Prostate gland (tissue), 2 donors: ENCODE results near the gene PLEKHM1.

Source experiments
- POLR2A ChIP-seq: fragments of 450-650 bp; IDR thresholded peaks from one replicate; pipeline ENCODE4 v1.6.1; 2016; ENCODE audit warnings: antibody characterized with exemption, mild to moderate bottlenecking
- POLR2AphosphoS5 ChIP-seq: sonication (generic); formaldehyde crosslinking; IDR thresholded peaks from one replicate; pipeline ENCODE4 v1.6.1; 2017; ENCODE audit warnings: antibody characterized with exemption
- TF ChIP-seq, protein P1 (sequence below), 4 experiments: fragments of 200-600 bp in 2 of 4; fragments of 450-650 bp in 2 of 4; sonication (generic) in 2 of 4; IDR thresholded peaks; 1 replicate in 3 of 4; 2 replicates in 1 of 4; pipeline ENCODE4 v1.5.1; 2016 to 2019; ENCODE audit warnings: antibody characterized with exemption in 4 of 4, mild to moderate bottlenecking in 2 of 4, moderate library complexity in 2 of 4

DNA sequence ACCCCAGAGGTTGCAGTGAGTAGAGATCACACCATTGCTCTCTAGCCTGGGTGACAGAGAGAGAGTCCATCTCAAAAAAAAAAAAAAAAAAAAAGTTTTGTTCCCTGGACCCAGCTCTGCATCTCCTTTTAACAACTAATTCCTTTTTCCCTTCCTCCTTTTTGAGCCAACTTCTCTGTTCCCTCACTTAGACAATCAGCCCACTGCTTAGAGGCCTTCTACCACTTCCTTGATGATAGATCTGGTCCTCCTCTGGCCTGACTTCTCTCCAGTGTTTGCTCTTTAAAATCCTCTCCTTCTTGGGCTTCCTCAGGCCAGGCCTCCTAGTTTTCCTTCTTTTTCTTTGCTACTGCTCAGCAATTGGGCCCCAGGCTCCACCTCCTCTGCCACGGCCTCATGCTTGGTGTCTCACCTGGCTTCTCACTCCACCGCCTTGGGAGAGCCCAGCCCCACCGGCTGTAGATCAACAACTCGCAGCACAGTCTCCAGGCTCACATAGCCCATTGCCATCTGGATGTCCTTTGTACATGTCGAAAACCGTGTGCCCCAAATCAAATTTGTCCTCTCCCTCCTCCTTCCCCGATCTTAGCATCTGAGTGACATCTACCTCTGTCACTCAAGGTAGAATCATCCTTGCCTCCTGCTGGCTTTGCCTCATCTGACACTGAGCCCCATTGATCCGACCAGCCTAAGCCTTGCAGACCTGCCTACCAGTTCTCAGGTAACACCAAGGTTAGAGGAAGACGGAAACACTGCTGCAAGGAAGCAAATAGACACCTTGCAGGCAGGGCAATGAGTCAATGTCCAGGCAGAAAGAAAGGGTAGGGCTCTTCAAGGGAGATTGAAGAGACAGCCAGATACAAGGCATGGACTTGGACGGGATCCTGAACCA, 75.3 kb downstream of the PLEKHM1 start:
- TF ChIP-seq, protein P1, sequence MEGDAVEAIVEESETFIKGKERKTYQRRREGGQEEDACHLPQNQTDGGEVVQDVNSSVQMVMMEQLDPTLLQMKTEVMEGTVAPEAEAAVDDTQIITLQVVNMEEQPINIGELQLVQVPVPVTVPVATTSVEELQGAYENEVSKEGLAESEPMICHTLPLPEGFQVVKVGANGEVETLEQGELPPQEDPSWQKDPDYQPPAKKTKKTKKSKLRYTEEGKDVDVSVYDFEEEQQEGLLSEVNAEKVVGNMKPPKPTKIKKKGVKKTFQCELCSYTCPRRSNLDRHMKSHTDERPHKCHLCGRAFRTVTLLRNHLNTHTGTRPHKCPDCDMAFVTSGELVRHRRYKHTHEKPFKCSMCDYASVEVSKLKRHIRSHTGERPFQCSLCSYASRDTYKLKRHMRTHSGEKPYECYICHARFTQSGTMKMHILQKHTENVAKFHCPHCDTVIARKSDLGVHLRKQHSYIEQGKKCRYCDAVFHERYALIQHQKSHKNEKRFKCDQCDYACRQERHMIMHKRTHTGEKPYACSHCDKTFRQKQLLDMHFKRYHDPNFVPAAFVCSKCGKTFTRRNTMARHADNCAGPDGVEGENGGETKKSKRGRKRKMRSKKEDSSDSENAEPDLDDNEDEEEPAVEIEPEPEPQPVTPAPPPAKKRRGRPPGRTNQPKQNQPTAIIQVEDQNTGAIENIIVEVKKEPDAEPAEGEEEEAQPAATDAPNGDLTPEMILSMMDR (IDR thresholded peaks at IDR 0.05), result no peak
- TF ChIP-seq POLR2AphosphoS5, result no peak
- no peak for TF ChIP-seq POLR2A
